Ovary (tissue), 9 donors: ENCODE measurements around the gene CDHR1. TPM values are rescaled to one million over a fixed set of nuclear protein-coding genes. Genes with fewer than 3 reads are reported as not detected.
"Not testable (repeated sequence)": the region's sequence is repeated elsewhere in the genome, so short reads cannot be mapped to it uniquely, and the experiment has no call there.

Source experiments
- DNase-seq, 5 donors: peaks; one replicate each; pipeline ENCODE4 v3.0.0-alpha.2; 2019 to 2020
- H3K27ac ChIP-seq, 2 donors: fragments of 200-600 bp; one replicate each; pipeline versions ENCODE4 v1.5.1 to v1.8.0; 2019 to 2022
- H3K27me3 ChIP-seq: fragments of 200-600 bp; one replicate; pipeline ENCODE4 v1.8.0; 2022
- H3K36me3 ChIP-seq: fragments of 200-600 bp; sonication (generic); one replicate; pipeline ENCODE4 v1.5.1; 2019
- H3K4me1 ChIP-seq: one replicate; pipeline ENCODE4 v1.8.1; 2013; ENCODE audit warnings: mild to moderate bottlenecking, moderate library complexity; ENCODE audit not compliant: insufficient read depth
- H3K4me3 ChIP-seq: fragments of 200-600 bp; sonication (generic); one replicate; pipeline ENCODE4 v1.5.1; 2017
- H3K9me3 ChIP-seq, 2 donors: fragments of 200-600 bp in 1 of 2; sonication (generic) in 1 of 2; one replicate each; pipeline versions ENCODE4 v1.5.1 to v1.8.1; 2013 to 2019; ENCODE audit warnings: mild to moderate bottlenecking in 1 of 2, moderate library complexity in 1 of 2
- CTCF ChIP-seq, 3 donors: fragments of 450-650 bp in 2 of 3; fragments of 200-600 bp in 1 of 3; IDR thresholded peaks; one replicate each; pipeline versions ENCODE4 v1.5.1 to v1.8.0; 2016 to 2022; ENCODE audit warnings: antibody characterized with exemption in 3 of 3, mild to moderate bottlenecking in 1 of 3
- EP300 ChIP-seq: sonication (generic); formaldehyde crosslinking; IDR thresholded peaks from one replicate; pipeline ENCODE4 v1.6.1; 2017; ENCODE audit warnings: antibody characterized with exemption
- POLR2A ChIP-seq: fragments of 450-650 bp; IDR thresholded peaks from one replicate; pipeline ENCODE4 v1.6.1; 2017; ENCODE audit warnings: antibody characterized with exemption, mild to moderate bottlenecking, moderate library complexity
- WGBS, 3 donors: extraction: QIAGEN DNeasy Blood & Tissue Kit in 1 of 3; methylation state at CpG; one replicate each; pipeline versions ENCODE4 v1.1.5 to v1.1.7; 2013 to 2017; 5-methylcytosine and 5-hydroxymethylcytosine counted together
- intact Hi-C, 4 donors: fragments of 100-400 bp; cut with DNase I; formaldehyde crosslinking; loops; one replicate each; pipeline versions ENCODE4 v1.11.0 to v1.15.1; 2022 to 2023
- polyA plus RNA-seq, 2 donors: library from polyadenylated mRNA; stranded (reverse); fragments of 200-250 nt in 1 of 2; fragments of 350-450 nt in 1 of 2; fragmentation: Illumina TruSeq in 1 of 2; extraction: RNeasy Lipid Tissue Mini Kit (QIAGEN cat#74804) in 1 of 2; gene quantifications; one replicate each; pipeline ENCODE4 v1.2.3, GENCODE V29; 2013 to 2014
- total RNA-seq, 7 donors: library from RNA; depleted of rRNA in 2 of 7; stranded (reverse); fragments of >200 nt in 2 of 7; fragmentation: NEBNext Ultra II Directional in 3 of 7; extraction: Animal tissue kit (Norgen Biotek cat#: 25700) in 3 of 7; gene quantifications; one replicate each; pipeline versions ENCODE4 v1.1.0 to v1.2.4, GENCODE V29; 2016 to 2023
- donor health status: DM: no; HTN: no; CAD: no; lungs with moderate emphysema.
- donor health status: DM: no; HTN: no; CAD: no.
- donor health status: Bipolar disorder and iron deficiency.
- donor health status: DM: yes; HTN: yes; CAD: no.
- donor health status: DM: no; HTN: no; CAD: no.
- donor health status: DM: yes; HTN: yes; CAD: no.

The CDHR1 gene
- total and polyA plus RNA-seq, 9 donors: 0.08 to 2.2 (median 0.69) TPM

GRCh38 chr10:84166620-84167288 is 27.6 kb upstream of the CDHR1 start:
- DNase-seq: no peak
- 85 to 96% (median 89%) methylated on average over 4 of the region's 4 CpGs for WGBS, 3 donors
- Histone ChIP-seq H3K36me3 (no peaks in the 10 kb centered on the region), H3K9me3 (no peaks in the 10 kb centered on the region), H3K4me1 (no peaks in the 10 kb centered on the region), H3K27ac (no peak overlapping the region), H3K27me3 (no peaks in the 10 kb centered on the region), H3K4me3 (no peak overlapping the region)
- no peak for TF ChIP-seq POLR2A
- TF ChIP-seq EP300: no peak
- no peak for TF ChIP-seq CTCF (IDR thresholded peaks at IDR 0.05)
- intact Hi-C loops: no loop called here

DNA sequence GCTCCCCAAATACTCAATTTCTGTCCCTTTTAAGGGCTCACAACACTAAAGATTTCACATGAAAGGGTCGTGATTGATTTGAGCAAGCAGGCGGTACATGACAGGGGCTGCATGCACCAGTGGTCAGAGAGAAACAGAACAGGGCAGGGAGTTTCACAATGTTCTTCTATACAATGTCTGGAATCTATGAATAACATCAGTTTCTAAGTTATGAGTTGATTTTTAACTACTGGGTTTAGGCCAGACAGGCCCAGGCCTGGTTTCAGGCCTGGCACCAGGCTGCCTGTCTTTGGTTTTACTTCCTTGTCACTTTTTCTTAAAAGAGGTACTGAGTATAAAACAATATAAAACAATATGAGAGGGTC is 27.1 kb upstream of the CDHR1 start:
- H3K9me3 ChIP-seq, H3K4me1 ChIP-seq, DNase-seq, intact Hi-C loops, H3K36me3 ChIP-seq, H3K4me3 ChIP-seq, H3K27me3 ChIP-seq, H3K27ac ChIP-seq: not testable (repeated sequence)
- WGBS, 3 donors: 77 to 87% (median 80%) methylated on average over 2 of the region's 2 CpGs

DNA sequence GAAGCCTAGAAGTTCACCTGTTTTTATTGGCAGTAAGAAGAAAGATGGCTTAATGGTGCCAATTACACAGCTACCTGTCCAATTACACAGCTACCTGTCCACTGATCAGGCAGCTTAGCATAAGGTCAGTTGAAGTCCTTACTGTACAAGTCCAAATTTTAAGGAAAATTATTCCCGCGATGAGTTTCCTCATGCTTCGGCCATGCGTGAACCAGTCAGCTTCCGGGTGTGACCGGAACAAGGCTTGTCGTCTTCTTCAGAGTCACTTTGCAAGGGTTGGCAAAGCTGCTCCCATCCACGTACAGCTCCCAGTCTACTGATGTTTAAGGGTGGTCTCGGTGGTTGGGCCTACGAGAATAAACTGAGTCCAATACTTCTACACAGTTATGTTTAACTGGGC is 26.0 kb upstream of the CDHR1 start:
- H3K27me3 ChIP-seq, H3K4me1 ChIP-seq, H3K9me3 ChIP-seq, H3K36me3 ChIP-seq, H3K27ac ChIP-seq, DNase-seq, H3K4me3 ChIP-seq, intact Hi-C loops: not testable (repeated sequence)
- 95 to 97% (median 97%) methylated on average over 10 of the region's 10 CpGs for whole genome bisulfite sequencing, 3 donors

GRCh38 chr10:84171237-84171636 is 23.1 kb upstream of the CDHR1 start:
- H3K4me1 ChIP-seq, H3K4me3 ChIP-seq, H3K9me3 ChIP-seq, H3K27ac ChIP-seq, H3K27me3 ChIP-seq, H3K36me3 ChIP-seq, intact Hi-C loops, DNase-seq: not testable (repeated sequence)
- 74 to 80% (median 79%) methylated on average over 2 of the region's 2 CpGs for WGBS, 3 donors

DNA sequence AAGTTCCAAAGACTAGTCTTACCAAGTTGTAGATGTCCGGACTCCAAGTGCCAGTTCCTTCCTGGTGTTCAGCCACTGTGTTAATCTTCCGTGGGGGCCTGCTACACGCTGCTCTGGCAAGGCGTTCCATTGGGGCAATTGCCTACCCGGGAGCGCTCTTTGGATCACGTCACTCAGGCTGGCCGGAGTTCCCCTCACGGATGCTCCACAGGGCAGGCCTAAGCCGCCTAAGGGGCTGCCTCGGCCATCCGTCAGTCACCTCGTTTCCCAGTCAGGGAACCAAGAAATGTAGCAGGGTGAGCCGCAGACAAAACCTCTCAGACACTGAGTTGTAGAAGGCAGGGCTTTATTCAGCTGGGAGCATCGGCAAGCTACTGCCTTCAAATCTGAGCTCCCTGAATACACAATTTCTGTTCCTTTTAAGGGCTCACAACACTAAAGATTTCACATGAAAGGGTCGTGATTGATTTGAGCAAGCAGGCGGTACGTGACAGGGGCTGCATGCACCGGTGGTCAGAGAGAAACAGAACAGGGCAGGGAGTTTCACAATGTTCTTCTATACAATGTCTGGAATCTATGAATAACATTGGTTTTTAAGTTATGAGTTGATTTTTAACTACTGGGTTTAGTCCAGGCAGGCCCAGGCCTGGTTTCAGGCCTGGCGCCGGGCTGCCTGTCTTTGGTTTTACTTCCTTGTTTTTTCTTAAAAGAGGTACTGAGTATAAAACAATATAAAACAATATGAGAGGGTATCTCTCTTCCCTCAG is 22.5 kb upstream of the CDHR1 start:
- DNase-seq, H3K4me3 ChIP-seq, H3K27ac ChIP-seq, H3K27me3 ChIP-seq, intact Hi-C loops, H3K9me3 ChIP-seq, H3K4me1 ChIP-seq, H3K36me3 ChIP-seq: not testable (repeated sequence)
- WGBS, 3 donors: 84 to 90% (median 88%) methylated on average over 19 to 21 of the region's 21 CpGs

DNA sequence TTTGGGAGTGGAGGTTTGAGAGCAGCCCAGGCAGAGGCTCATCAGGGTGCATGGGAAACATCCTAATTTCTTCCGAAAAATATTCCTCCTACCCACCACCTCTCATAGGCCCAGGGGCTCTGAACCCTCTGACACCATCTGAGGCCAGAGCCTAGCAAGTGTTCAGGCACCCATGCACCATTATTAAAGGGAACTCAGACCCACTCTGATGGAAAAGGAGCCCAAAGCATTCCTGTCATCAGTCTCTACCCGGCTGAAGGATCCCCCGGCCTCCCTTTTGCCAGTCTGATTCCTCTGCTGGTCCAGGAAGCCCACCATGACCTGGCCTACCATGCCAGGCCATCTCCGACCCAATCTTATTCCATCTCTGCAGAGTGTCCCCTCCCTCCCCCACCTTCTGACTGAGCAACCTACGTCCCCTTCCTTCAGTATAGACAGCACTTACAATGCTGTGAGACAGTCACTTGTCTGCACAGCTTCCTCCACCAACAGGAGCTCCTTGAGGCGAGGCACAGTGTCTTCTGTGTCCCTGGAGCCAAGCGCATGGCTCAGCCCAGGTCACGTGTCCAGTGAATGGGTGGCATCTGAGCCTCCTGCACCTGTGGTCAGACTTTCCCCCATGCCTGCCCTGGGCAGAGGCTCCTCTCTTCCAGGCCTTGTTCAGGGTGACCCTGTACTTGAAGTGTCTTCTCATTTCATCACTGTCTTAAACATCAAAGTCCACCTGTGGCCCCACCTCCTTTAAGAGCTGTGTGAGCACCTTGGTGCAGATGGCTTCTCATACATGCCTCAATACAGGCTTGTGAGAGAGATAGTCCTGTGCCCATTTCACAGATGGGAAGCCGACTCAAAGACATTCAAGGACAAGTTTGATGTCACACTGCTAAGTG is 21.6 kb upstream of the CDHR1 start:
- intact Hi-C loops: no loop called here
- no peaks in the 10 kb centered on the region for H3K9me3 ChIP-seq
- no peaks in the 10 kb centered on the region for H3K4me1 ChIP-seq
- H3K36me3 ChIP-seq: no peaks in the 10 kb centered on the region
- 85 to 87% (median 87%) methylated on average over 9 of the region's 9 CpGs for WGBS, 3 donors
- no peaks in the 10 kb centered on the region for H3K27me3 ChIP-seq
- DNase-seq: no peak
- no peak overlapping the region for H3K4me3 ChIP-seq
- no peak overlapping the region for H3K27ac ChIP-seq
- TF ChIP-seq CTCF (IDR thresholded peaks at IDR 0.05): no peak
- no peak for TF ChIP-seq POLR2A
- no peak for TF ChIP-seq EP300
